Calu3 (cell line): ENCODE measurements around the gene APOC3. TPM values are rescaled to one million over a fixed set of nuclear protein-coding genes. Genes with fewer than 3 reads are reported as not detected.

Source experiments
- BruUV-seq: library from RNA; stranded (reverse); fragments of 400-500 nt; replicated peaks from 2 replicates; lab custom pipeline; 2021; lab: Mats Ljungman, UMichigan
- CTCF ChIA-PET: fragments of 300-600 bp; sonication (Branson Sonifier 250); formaldehyde crosslinking; loops from one replicate; lab custom pipeline; 2022; ENCODE audit warnings: antibody characterized with exemption; lab: Charles Lee
- DNase-seq: peaks from one replicate; pipeline ENCODE4 v3.0.0; 2022
- H3K27ac Mint-ChIP-seq: one replicate; pipeline ENCODE4 v1.8.0; 2022; ENCODE audit warnings: mixed read lengths; ENCODE audit not compliant: unreplicated experiment
- H3K27me3 Mint-ChIP-seq: one replicate; pipeline ENCODE4 v1.8.0; 2022; ENCODE audit warnings: mixed read lengths; ENCODE audit not compliant: unreplicated experiment
- H3K36me3 Mint-ChIP-seq: one replicate; pipeline ENCODE4 v1.8.0; 2022; ENCODE audit warnings: mild to moderate bottlenecking, moderate library complexity, mixed read lengths; ENCODE audit not compliant: insufficient read depth, unreplicated experiment
- H3K4me1 Mint-ChIP-seq: one replicate; pipeline ENCODE4 v1.8.0; 2022; ENCODE audit warnings: mild to moderate bottlenecking, low read depth, mixed read lengths; ENCODE audit not compliant: unreplicated experiment
- H3K4me3 Mint-ChIP-seq: one replicate; pipeline ENCODE4 v1.8.0; 2022; ENCODE audit warnings: mild to moderate bottlenecking, low read depth, moderate library complexity, mixed read lengths; ENCODE audit not compliant: unreplicated experiment
- H3K9me3 Mint-ChIP-seq: one replicate; pipeline ENCODE4 v1.8.0; 2022; ENCODE audit warnings: low read depth, mixed read lengths; ENCODE audit not compliant: unreplicated experiment
- CTCF ChIP-seq: fragments of 200-600 bp; IDR thresholded peaks from one replicate; pipeline ENCODE4 v1.8.0; 2022; ENCODE audit warnings: antibody characterized with exemption; ENCODE audit not compliant: unreplicated experiment
- intact Hi-C: fragments of 100-400 bp; cut with micrococcal nuclease; formaldehyde crosslinking; loops from one replicate; pipeline ENCODE4 v1.10.0; 2022; ENCODE audit not compliant: unreplicated experiment
- total RNA-seq: library from RNA; stranded (reverse); gene quantifications from 2 replicates; pipeline ENCODE4 v1.2.3, GENCODE V29; 2022

Gene APOC3
- total RNA-seq, 1 experiment from 2014 or later = not detected

DNA sequence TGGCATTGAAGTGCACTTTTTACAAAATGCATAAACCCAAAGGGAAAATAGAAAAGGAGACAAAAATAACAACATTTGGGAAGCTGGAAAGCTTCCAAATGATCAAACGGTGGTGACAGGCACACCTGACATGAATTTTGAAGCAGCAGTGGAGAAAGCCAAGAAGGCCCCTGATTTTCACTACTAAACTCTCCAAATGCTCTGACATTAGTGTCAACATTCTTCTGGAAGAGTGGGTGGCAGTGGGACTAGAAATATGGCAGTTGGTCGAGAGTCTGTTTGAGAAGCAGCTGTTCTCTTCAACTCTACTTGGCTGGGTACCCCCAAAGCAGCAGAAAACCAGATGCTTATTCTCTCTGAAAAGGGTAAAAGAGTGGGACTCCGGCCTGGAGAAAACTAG is 25.7 kb upstream of the APOC3 start:
- Mint-ChIP-seq H3K36me3 (no peaks in the 10 kb centered on the region), H3K27ac (no peak overlapping the region), H3K4me3 (no peak overlapping the region), H3K9me3 (no peaks in the 10 kb centered on the region), H3K4me1 (peaks cover 8% of the 10 kb centered on the region), H3K27me3 (peaks cover 13% of the 10 kb centered on the region)
- no peak for DNase-seq
- intact Hi-C loops = no loop called here
- BruUV-seq = no TSS peak
- CTCF ChIA-PET = no interaction called here
- no peak for TF ChIP-seq CTCF

DNA sequence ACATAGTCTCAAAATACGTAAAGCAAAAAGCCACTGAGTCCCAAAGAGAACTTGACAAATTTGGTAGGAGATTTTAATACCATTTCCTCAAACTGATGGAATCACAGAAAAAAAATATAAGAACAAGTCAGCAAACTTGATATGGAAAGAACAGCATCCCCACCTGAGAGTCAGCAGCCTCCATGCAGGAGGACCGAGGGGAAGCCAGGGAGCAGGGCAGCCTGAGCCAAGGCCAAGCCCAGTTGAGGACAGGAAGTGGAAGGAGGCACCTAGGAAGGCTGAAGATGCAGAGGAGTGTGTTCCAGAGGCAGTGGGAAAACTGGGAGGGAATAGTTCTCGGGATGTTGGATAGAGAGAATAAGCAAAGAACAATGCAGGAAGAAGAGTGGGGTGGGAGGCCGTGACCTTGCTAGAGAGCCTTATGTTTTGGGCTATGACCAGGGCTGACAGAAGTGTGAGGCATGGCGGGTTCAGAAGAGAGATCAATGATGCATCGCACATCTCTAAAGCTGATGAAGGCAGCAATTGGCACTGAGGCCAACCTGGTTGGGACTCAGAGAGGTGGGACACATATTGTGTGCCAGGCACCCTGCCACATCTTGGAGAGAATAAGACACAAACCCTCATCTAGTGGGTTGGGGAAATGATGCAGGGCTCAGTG is 22.0 kb upstream of the APOC3 start:
- no peak for DNase-seq
- no peaks in the 10 kb centered on the region for H3K36me3 Mint-ChIP-seq
- no TSS peak for BruUV-seq
- intact Hi-C loops = no loop called here
- CTCF ChIA-PET = interaction anchor here (0.7 kb wide), 1 partner anchor 371 kb away, joined by 3 read pairs; the partner anchor contains the start of gene SIDT2
- H3K9me3 Mint-ChIP-seq = no peaks in the 10 kb centered on the region
- no peak overlapping the region for H3K27ac Mint-ChIP-seq
- H3K27me3 Mint-ChIP-seq = peaks cover 12% of the 10 kb centered on the region
- H3K4me1 Mint-ChIP-seq = peaks cover 8% of the 10 kb centered on the region
- no peak overlapping the region for H3K4me3 Mint-ChIP-seq
- TF ChIP-seq CTCF = no peak

DNA sequence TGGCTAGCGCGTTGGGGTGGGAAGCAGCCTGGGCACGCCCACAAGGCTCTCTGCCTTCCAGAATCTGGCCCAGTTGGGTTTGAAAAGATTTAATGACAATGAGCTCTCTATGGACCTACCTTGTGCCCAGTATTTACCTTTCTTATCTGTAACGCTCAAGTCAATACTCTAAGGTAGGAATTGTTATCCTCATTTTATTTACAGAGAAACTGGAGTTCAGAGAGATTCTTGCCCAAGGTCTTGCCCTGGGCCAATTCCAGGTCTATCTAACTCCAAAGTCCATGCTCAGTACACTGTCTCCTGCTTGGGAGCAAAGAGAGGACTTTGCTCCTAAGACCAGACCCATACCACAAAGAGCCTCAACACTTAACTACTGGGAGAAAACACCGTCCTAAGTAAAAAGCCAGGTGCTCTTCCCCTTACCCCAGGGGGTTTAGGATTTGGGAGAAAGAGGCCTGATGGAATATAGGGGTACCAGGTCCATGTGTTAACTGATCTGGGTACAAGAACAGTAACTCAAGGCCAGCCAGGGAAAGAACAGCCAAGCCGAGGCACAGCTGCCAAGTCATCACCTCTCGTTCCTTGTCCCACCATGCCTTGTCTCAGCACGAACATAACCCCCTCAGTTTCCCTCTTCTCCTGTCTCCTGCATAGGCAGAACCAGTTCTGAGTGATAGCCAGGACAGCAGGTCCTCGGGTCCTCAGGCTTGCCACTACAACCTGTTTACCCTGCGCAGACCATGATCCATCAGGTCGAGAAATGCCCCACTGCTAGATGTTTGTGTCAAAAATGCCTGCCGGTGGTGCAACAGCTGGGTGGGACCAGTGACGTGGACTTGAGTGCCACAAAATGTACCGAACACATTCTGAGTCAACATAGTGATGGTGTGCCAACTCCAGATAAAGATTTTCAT is 21.2 kb upstream of the APOC3 start:
- H3K4me3 Mint-ChIP-seq = no peak overlapping the region
- BruUV-seq = no TSS peak
- no peak for DNase-seq
- no peaks in the 10 kb centered on the region for H3K9me3 Mint-ChIP-seq
- CTCF ChIA-PET = interaction anchor here (0.7 kb wide), 1 partner anchor 370 kb away, joined by 3 read pairs; the partner anchor contains the start of gene SIDT2
- intact Hi-C loops = no loop called here
- no peak for TF ChIP-seq CTCF
- H3K36me3 Mint-ChIP-seq = no peaks in the 10 kb centered on the region
- no peak overlapping the region for H3K27ac Mint-ChIP-seq
- peaks cover 10% of the 10 kb centered on the region for H3K27me3 Mint-ChIP-seq
- H3K4me1 Mint-ChIP-seq = peaks cover 8% of the 10 kb centered on the region

DNA sequence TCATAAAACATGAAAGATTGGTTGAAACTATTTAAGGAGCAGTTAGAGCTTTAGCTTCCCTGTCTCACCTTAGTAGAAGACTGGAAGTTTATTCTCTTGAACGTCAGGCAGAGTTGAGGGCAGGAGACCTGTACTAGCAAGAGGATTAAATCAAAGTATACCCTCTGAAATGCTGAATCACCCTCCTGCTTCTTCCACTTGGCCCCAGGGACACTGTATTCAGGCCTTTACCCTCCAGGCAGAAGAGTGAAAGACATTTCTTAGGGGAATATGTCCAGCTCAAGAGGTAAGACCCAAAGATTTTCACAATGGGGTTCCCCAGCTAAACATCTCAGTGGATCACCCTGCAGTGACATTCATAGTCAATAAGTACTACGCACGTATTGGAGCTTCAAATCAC is 18.5 kb upstream of the APOC3 start:
- no peaks in the 10 kb centered on the region for H3K9me3 Mint-ChIP-seq
- H3K27ac Mint-ChIP-seq = no peak overlapping the region
- peaks cover 8% of the 10 kb centered on the region for H3K4me1 Mint-ChIP-seq
- no peak for TF ChIP-seq CTCF
- intact Hi-C loops = no loop called here
- H3K4me3 Mint-ChIP-seq = no peak overlapping the region
- no peak for DNase-seq
- peaks cover 5% of the 10 kb centered on the region for H3K36me3 Mint-ChIP-seq
- no TSS peak for BruUV-seq
- CTCF ChIA-PET = interaction anchor here (0.7 kb wide), 1 partner anchor 79 kb away, joined by 5 read pairs; no protein-coding TSS in a partner anchor
- H3K27me3 Mint-ChIP-seq = peaks cover 20% of the 10 kb centered on the region
